T-helper 2 cell treated with Interferon-gamma antibody and Interleukin-4, amounts not matched to agents 5 μg/mL and 100 μg/mL, for 36 hours (primary cell): ENCODE results near the gene IRS2.
"Not testable (repeated sequence)": the region's sequence is repeated elsewhere in the genome, so short reads cannot be mapped to it uniquely, and the experiment has no call there.

ENCODE experiments used
- DNase-seq: peaks from one replicate; pipeline ENCODE4 v3.0.0; 2021; ENCODE audit warnings: low spot score
- H3K27ac Mint-ChIP-seq: one replicate; pipeline ENCODE4 v1.8.0; 2021; ENCODE audit warnings: mild to moderate bottlenecking, mixed read lengths
- H3K27me3 Mint-ChIP-seq: one replicate; pipeline ENCODE4 v1.8.0; 2021; ENCODE audit warnings: low read depth, mixed read lengths
- H3K36me3 Mint-ChIP-seq: one replicate; pipeline ENCODE4 v1.8.0; 2021; ENCODE audit warnings: low read depth, mixed read lengths
- H3K4me1 Mint-ChIP-seq: one replicate; pipeline ENCODE4 v1.8.0; 2021; ENCODE audit warnings: low read depth, mixed read lengths
- H3K4me3 Mint-ChIP-seq: one replicate; pipeline ENCODE4 v1.8.0; 2022; ENCODE audit warnings: mild to moderate bottlenecking, moderate library complexity, mixed read lengths
- H3K9me3 Mint-ChIP-seq: one replicate; pipeline ENCODE4 v1.8.0; 2021; ENCODE audit warnings: mixed read lengths

The IRS2 gene

DNA sequence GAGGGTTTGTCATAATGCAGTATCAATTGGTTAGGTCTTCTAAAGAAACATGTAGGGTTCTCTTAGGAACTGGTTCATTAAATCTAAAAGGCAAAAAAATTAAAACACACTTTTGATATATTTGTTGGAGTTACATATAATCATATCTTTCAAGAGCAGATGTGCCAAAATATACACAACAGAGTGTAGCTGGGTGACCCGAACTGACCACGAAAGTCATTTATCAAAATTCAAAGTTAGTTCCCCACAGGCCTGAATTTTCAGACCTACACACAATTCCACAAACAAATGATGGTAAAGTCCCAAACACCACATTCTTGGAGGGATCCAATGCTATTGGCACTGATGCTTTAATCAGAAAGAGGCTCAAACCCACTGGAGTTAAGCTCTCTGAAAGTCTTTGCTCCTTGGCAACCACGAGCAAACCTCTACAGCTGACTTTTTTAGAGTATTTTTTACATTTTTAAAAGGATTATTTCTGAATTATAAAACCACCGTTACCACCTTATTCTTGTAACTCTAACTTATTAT is 50.9 kb downstream of the IRS2 start:
- Mint-ChIP-seq H3K27ac (no peak overlapping the region), H3K9me3 (peaks cover 5% of the 10 kb centered on the region), H3K27me3 (peaks cover 2% of the 10 kb centered on the region), H3K36me3 (no peaks in the 10 kb centered on the region), H3K4me1 (no peaks in the 10 kb centered on the region), H3K4me3 (no peak overlapping the region)
- DNase-seq, result no peak

- Mint-ChIP-seq H3K4me1 (no peaks in the 10 kb centered on the region), H3K9me3 (peaks cover 5% of the 10 kb centered on the region), H3K27ac (no peak overlapping the region), H3K4me3 (no peak overlapping the region), H3K27me3 (peaks cover 2% of the 10 kb centered on the region), H3K36me3 (no peaks in the 10 kb centered on the region)
- DNase-seq, result no peak
Measured at GRCh38 chr13:109734002-109734785, 52.2 kb downstream of the IRS2 start.

DNA sequence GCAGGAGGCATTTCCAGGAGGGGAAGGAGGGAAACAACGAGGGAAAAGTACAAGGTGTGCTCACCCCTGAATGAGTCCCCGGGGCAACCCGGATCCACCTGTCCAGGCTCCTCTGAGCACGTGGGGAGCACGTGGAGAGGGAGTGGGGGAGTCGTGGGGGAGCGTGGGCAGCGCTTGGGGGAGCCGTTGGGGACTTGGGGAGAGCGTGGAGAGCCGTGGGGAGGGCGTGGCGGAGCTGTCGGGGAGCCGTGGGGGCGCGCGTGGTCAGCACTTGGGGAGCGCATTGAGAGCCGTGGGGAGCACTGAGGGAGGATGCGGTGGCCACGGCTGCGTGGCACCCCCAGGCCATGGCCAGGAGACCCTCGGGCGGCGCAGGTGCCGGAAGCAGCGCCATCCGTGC is 52.8 kb downstream of the IRS2 start:
- no peaks in the 10 kb centered on the region for H3K36me3 Mint-ChIP-seq
- no peak overlapping the region for H3K27ac Mint-ChIP-seq
- no peak for DNase-seq
- peaks cover 5% of the 10 kb centered on the region for H3K9me3 Mint-ChIP-seq
- no peaks in the 10 kb centered on the region for H3K4me1 Mint-ChIP-seq
- peaks cover 2% of the 10 kb centered on the region for H3K27me3 Mint-ChIP-seq
- H3K4me3 Mint-ChIP-seq, result no peak overlapping the region

GRCh38 chr13:109732470-109733170 is 53.8 kb downstream of the IRS2 start:
- not testable (repeated sequence) for H3K4me3 Mint-ChIP-seq, H3K27me3 Mint-ChIP-seq, DNase-seq, H3K36me3 Mint-ChIP-seq, H3K9me3 Mint-ChIP-seq, H3K27ac Mint-ChIP-seq, H3K4me1 Mint-ChIP-seq

GRCh38 chr13:109730812-109731335 is 55.5 kb downstream of the IRS2 start:
- peaks cover 5% of the 10 kb centered on the region for H3K9me3 Mint-ChIP-seq
- no peaks in the 10 kb centered on the region for H3K4me1 Mint-ChIP-seq
- no peak overlapping the region for H3K27ac Mint-ChIP-seq
- peaks cover 5% of the 10 kb centered on the region for H3K27me3 Mint-ChIP-seq
- H3K36me3 Mint-ChIP-seq, result no peaks in the 10 kb centered on the region
- no peak for DNase-seq
- no peak overlapping the region for H3K4me3 Mint-ChIP-seq

- Mint-ChIP-seq H3K4me3 (no peak overlapping the region), H3K27ac (no peak overlapping the region), H3K36me3 (no peaks in the 10 kb centered on the region), H3K27me3 (peaks cover 5% of the 10 kb centered on the region), H3K4me1 (no peaks in the 10 kb centered on the region), H3K9me3 (peaks cover 5% of the 10 kb centered on the region)
- no peak for DNase-seq
Measured at GRCh38 chr13:109728791-109729731, 57.3 kb downstream of the IRS2 start.

- no peaks in the 10 kb centered on the region for H3K36me3 Mint-ChIP-seq
- no peak for DNase-seq
- H3K4me1 Mint-ChIP-seq, result no peaks in the 10 kb centered on the region
- H3K9me3 Mint-ChIP-seq, result peaks cover 5% of the 10 kb centered on the region
- peaks cover 7% of the 10 kb centered on the region for H3K27me3 Mint-ChIP-seq
- H3K4me3 Mint-ChIP-seq, result no peak overlapping the region
- no peak overlapping the region for H3K27ac Mint-ChIP-seq
Measured at GRCh38 chr13:109728061-109728460, 58.3 kb downstream of the IRS2 start.

GRCh38 chr13:109727251-109727650 is 59.1 kb downstream of the IRS2 start:
- H3K36me3 Mint-ChIP-seq, result no peaks in the 10 kb centered on the region
- H3K27me3 Mint-ChIP-seq, result peaks cover 7% of the 10 kb centered on the region
- H3K9me3 Mint-ChIP-seq, result peaks cover 5% of the 10 kb centered on the region
- H3K4me1 Mint-ChIP-seq, result no peaks in the 10 kb centered on the region
- DNase-seq, result no peak
- no peak overlapping the region for H3K27ac Mint-ChIP-seq
- H3K4me3 Mint-ChIP-seq, result no peak overlapping the region

DNA sequence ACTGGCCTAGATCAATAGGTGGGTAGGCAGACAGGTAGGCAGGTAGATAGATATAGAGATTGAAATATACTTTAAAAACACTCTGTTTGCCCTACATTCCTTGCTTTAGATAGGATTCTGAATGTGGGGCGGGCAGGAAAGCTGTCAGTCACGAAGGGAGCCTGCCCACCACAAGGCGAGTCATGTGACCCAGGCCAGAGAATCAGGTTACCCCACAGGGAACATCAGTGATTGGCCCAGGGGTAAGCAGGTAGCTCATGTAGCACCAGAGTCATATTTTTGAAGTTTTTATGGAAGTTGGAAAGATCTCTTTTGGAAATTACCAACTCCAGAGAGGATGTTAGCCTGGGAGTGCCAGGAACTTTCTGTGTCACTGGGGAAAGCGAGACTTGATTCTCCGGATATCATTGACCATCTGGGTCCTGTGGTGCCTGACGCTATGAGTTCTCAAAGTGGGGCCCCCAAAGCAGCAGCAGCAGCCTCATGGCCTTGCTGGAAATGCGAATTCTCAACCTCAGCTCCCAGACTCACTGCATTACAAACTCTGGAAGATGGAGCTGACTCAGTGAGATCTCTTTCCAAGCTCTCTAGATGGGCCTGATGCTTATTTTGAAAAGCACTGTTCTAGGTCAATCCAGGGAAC is 60.3 kb downstream of the IRS2 start:
- Mint-ChIP-seq H3K4me1 (no peaks in the 10 kb centered on the region), H3K36me3 (no peaks in the 10 kb centered on the region), H3K9me3 (no peaks in the 10 kb centered on the region), H3K4me3 (no peak overlapping the region), H3K27ac (no peak overlapping the region), H3K27me3 (peaks cover 7% of the 10 kb centered on the region)
- no peak for DNase-seq

- Mint-ChIP-seq H3K27ac (no peak overlapping the region), H3K4me3 (no peak overlapping the region), H3K27me3 (peaks cover 12% of the 10 kb centered on the region), H3K4me1 (no peaks in the 10 kb centered on the region), H3K9me3 (no peaks in the 10 kb centered on the region), H3K36me3 (no peaks in the 10 kb centered on the region)
- DNase-seq, result no peak
Measured at GRCh38 chr13:109725297-109725696, 61.1 kb downstream of the IRS2 start.

- H3K36me3 Mint-ChIP-seq, result no peaks in the 10 kb centered on the region
- H3K27me3 Mint-ChIP-seq, result peaks cover 16% of the 10 kb centered on the region
- no peaks in the 10 kb centered on the region for H3K4me1 Mint-ChIP-seq
- H3K9me3 Mint-ChIP-seq, result no peaks in the 10 kb centered on the region
- no peak overlapping the region for H3K4me3 Mint-ChIP-seq
- DNase-seq, result no peak
- no peak overlapping the region for H3K27ac Mint-ChIP-seq
Measured at GRCh38 chr13:109724603-109725002, 61.8 kb downstream of the IRS2 start.

DNA sequence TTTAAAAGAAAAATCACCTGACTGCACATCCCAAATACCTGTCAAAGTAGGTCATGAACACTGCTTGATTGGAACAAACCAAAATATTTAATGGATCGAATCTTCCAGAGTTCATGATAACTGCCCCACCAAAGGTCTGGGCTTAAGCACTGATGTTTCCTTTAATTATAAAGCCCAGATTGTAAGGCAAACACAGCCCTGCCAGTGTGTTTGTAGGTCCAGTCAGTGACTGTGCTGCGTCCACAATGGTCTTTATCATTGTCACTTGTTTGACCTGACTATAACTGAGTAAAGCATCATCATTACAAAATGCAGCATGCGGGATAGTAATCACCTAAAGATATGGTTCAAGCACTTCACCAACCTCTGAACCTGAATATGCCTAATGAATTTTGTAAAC is 63.3 kb downstream of the IRS2 start:
- Mint-ChIP-seq H3K36me3 (no peaks in the 10 kb centered on the region), H3K4me3 (no peak overlapping the region), H3K9me3 (no peaks in the 10 kb centered on the region), H3K27ac (no peak overlapping the region), H3K27me3 (peaks cover 13% of the 10 kb centered on the region), H3K4me1 (no peaks in the 10 kb centered on the region)
- no peak for DNase-seq

GRCh38 chr13:109722068-109722467 is 64.3 kb downstream of the IRS2 start:
- no peak overlapping the region for H3K27ac Mint-ChIP-seq
- H3K27me3 Mint-ChIP-seq, result peaks cover 13% of the 10 kb centered on the region
- DNase-seq, result no peak
- H3K9me3 Mint-ChIP-seq, result no peaks in the 10 kb centered on the region
- H3K4me1 Mint-ChIP-seq, result no peaks in the 10 kb centered on the region
- no peaks in the 10 kb centered on the region for H3K36me3 Mint-ChIP-seq
- no peak overlapping the region for H3K4me3 Mint-ChIP-seq
